GOT3 (cell line): ENCODE data around the gene EDN2.

Experiments
- DNase-seq: peaks from one replicate; lab custom pipeline; 2025; ENCODE audit warnings: mixed read lengths; lab: John Stamatoyannopoulos, UW

The EDN2 gene

DNA sequence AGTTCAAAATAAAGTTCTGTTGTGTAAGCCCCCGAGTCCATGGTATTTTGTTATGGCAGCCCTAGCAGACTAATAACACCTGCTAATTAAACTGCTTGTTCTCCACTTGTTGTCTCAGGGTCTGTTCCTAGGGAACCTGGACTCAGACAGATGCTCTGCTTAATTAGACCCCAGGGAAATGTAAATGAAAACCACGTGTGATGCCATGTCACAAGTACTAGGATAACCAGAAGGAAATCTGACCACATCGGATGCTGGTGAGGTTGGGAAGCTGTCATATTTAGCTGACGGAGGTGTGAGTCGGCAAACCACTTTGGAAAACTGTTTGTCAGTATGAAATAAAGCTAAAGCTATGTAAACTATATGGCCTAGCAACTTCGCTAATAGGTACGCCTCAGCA, 19.6 kb downstream of the EDN2 start:
- no peak for DNase-seq

DNA sequence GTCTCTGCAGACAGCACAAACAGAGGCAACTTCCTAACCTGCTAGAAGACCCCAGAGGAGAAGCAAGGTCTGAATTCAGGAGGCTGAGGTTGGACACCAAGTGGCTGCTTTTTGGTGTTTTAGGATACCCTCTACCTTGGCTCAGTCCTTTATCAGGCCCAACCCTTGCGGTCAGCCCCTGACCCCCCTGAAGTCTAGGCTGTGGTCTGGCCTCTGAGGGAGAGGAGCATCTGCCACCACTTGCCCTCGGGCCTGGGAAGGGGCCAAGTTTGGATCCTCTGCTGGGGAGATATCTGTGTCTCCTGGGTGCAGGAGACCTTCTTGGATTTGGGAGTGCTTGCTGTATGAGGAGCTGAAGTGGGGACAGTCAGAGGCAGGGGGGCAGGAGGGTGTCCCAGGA, 21.0 kb downstream of the EDN2 start:
- no peak for DNase-seq

DNA sequence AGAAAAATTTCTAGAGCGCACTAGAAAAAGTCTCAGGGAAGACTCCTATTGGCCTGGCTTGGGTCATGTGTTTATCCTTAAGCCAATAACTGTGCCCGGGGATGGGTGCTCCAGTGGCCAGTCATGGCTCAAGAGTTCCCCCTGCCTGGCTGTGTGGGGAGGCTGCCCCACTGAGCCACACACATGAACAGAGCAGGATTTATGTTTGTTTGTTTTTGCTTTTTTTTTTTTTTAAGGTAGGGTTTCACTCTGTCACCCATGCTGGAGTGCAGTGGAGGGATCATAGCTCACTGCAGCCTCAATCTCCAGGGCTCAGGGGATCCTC, 21.8 kb downstream of the EDN2 start:
- DNase-seq: no peak

DNA sequence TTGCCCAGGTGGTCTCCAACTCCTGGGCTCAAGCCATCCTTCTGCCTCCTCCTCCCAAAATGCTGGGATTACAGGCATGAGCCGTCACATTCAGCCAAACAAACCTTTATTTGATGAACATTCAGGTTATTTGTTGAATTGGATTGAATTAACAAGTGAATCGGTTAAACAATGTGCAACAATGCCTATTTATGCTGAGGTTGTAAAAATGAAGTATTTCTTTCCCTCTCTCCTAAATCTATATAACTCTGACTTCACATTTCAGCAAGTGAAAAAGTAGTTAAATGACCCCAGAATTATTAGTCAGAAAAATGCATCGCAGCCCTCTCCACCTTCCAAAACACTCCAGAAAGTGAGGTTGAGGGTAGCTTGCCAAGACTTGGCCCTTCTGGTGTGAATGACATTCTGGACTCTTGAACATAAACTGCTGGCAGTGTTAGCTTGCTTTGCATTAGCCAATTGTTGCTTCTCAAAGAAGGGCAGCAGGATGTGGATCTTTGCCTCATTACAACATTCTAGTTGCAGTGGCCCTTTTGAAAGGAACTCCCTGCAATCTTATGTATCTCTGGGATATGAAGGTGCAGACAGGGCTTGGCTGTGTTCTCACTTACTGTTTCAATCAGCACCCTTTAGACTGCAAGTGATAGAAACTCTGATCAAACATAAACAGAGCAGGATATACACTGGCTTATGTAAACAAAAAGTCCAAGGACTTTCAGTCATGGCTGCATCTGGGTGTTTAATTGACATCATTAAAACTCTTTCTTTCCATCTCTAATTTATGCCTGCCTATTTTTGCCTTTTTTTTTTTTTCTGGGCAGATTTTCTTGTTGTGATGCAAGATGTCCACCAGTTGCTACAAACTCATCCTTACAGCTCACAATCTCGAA, 22.4 kb downstream of the EDN2 start:
- no peak for DNase-seq

DNA sequence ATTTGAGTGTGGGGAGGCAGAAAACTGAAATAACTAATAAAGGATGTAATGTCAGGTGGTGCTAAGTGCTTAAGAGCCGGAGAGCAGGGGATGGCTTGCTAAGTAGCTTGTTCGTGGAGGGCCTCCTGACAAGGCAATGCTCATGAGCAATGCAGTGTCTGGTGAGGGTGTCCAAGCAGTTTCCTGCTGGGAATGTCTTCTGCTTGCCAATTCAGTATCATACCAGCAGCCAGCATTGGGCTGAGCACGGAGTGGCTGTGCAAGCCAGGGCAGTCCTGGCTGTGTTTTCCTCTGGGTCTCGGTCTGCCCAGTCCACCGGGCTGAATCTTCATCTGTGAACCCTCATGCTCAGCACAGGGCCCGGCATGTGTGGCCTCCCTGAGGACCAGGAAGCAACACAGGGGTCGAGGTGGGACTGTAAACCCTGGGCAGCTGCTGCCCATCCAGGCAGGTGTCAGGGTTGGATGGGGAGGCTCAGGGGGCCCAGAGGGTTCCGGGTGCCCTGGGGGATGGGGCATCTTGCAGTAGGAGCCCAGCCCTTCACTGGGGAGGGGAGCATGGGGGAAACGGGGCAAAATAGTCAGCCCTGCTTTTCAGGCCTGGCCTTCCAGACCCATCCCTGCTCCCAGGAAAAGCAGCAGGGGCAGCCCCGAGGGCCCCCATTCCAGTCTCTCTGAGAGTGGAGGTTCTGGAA, 27.5 kb downstream of the EDN2 start:
- no peak for DNase-seq

DNA sequence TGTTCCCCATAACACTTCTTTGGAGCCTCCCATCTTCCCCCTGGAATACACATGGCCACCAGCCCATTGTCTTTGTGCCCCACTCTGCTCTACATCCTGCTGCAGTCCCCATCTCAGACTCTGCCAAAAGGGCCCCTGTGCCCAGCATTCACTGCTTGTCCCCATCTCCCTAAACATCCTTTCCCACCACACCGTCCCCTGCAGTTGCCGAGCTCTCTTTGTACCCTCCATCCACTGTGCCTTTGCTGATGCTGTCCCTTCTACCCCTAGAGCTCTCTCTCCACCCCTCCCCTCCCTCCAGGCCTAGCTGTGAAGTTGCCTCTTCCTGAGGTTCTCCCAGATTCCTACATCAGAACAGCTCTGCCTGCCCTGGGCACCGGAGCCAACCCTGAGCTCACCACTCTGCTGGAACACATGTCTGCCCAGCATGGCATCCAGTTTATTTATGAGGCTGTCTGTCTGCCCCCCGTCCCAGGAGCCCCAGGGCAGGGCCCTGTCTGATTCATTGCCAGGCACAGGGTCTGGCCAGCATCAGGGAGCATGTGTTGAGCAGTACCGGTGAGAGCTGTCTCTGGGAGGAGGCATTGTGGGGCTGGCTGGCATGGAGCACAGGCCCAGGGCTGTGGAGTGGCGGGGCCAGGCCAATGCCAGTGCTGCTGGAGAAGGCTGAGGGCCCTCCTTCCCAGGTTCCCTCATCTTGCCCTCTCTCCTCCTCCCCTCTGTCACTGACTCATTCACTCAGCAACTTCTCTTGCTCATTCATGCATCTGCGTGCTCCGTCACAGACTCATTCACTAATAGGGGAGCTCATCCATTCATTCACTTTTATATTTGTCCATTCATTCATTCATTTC, 28.8 kb downstream of the EDN2 start:
- DNase-seq: peak; percentile 18

DNA sequence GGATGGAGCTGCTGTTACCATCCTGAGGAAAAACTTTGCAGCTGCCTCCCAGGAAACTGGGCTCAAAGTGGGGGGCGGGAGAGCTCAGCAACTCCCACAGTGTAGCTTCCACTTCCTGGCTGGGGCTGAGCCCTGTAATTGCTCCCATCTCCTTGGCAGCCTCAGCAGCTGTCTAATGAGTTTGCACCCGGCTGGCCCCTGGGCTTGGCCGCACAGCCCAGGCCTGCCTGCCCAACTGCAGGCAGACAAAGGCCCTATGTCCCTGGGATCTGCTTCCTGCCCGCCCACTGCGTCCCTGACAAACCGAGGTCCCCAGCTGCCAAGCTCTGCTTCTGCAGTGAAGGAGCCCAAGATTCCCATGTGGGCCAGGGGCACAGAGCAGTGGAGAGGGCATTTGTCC, 30.1 kb downstream of the EDN2 start:
- DNase-seq: no peak

DNA sequence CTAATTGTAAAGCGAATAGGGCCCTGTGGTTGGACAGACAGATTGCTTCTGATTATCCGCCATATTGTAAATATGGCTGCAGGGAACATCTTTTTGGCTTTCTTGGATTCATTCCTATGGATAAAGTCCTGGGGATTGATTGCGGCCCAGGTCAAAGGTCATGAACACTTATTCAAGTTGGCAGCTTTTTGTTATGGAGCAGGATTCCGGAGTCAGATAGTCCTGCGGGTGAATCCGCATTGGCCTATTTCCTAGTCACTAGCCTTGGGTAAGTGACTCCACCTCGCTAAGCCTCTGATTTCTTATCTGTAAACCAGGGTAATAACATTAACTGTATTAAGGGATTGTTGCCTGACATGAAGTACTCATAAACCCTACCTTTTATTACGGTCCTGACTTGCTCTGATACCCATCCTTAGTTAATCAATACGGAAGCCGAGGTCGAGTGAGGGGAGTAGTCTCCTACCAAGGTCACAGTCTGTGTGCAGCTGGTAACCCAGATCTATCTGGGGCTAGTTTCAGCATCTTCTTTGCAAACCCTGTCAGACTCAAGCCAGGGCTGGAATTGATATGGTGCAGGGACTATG, 31.7 kb downstream of the EDN2 start:
- no peak for DNase-seq

DNA sequence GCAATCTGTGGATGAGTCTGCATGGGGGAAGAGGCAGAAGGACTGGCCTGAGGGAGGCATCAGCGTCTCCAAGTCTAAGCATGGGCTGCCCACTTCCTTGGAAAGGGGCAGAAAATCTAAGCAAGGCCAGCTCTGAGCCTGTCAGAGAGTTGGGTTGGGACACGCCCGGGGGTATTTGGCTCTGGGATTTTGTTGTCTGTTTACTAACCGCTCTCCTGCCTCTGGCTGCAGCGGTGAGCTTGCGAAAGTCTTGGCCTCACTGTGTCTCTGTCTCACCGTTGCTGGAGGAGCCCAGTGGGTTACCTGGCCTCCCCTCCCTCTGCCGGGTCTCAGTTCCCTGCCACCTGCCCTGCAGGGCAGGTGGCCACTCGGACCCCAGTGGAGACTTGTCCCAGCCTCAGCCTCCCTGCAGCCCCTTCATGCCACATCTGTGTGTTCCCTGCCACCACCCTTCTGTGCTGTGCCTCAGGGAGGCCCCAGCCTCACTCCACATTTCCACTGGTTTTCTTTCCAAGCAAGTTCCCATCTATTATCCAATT, 33.7 kb downstream of the EDN2 start:
- no peak for DNase-seq

DNA sequence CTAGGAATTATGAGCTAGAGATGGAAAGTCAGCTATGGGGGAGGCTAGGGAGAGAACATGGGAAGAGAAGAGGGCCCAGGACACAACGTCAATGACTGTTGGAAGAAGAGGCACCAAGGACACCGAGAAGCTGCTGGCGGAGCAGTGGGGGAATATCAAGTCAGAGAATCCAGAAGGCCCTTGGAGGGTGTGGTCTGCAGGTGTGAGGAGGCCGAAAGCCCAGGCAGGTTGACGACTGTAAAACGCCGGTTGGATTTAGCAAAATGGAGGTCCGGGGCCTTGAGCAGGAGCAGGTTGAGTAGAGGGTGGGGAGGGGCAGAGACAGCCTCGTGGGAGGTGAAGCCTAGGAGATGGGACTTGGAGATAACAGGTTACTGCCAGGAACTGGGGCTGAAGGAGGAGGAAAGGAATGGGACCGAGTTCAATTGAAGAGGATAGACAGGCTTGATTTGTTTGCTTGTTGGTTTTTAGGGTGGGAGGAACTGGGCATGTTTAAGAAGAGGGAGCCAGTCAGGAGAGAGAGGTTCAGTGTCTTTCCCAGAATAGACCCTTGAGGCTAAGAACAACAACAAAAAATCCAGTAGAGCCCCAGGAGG, 35.1 kb downstream of the EDN2 start:
- DNase-seq: no peak

DNA sequence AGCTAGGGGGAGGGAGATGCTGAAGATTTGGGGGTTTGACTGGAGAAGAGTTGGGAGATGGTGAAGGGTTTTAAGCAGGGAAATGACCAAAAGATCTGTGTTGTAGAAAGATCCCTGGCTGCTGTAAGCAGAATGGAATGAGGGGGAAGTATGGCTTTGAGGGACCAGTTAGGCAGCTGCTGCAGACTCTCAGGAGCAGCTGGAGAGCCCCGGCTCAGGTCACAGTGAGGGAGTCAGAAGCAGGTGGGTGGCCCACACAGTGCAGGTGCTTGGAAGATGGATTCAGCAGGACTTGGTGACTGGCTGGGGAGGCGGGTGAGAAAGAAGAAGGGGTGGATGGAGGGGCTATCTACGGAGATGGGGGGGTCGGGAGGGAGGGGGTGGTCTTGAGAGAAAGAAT, 35.7 kb downstream of the EDN2 start:
- no peak for DNase-seq

DNA sequence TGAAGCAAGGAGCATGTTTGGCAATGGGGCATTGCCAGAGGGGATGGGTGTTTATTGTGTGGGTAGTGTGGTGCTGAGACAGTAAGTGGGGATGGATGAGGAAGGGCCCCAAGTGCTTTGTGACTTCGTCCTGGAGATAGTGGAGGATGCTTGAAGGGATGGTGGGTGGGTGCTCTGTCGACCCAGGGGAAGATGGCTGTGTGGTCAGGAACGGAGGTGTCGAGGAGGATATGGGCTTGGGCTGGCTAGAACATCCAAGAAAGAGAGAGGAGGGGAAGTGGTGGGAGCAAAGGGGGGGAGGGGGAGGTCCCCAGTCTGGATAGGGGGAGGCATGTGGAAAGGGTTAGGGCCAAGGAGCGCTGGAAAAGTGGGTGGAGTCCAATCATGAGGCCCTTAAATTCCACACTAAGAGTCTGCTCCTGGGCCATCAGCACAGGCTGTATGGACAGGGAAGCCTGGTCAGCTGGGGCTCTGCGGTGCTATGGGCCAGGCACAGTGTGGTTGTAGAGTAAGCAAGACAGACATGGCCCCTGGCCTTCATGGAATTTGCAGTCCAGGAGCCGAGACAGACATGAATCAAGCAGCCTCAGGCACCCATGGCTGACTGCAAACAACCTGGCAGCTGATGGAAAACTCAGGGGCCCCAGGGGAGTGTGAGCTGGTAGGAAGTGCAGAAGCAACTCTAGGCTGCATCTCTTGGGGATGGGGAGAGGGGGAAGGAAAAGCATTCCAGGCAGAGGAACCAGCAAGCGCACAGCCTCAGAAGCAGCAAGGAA, 36.3 kb downstream of the EDN2 start:
- DNase-seq: no peak

DNA sequence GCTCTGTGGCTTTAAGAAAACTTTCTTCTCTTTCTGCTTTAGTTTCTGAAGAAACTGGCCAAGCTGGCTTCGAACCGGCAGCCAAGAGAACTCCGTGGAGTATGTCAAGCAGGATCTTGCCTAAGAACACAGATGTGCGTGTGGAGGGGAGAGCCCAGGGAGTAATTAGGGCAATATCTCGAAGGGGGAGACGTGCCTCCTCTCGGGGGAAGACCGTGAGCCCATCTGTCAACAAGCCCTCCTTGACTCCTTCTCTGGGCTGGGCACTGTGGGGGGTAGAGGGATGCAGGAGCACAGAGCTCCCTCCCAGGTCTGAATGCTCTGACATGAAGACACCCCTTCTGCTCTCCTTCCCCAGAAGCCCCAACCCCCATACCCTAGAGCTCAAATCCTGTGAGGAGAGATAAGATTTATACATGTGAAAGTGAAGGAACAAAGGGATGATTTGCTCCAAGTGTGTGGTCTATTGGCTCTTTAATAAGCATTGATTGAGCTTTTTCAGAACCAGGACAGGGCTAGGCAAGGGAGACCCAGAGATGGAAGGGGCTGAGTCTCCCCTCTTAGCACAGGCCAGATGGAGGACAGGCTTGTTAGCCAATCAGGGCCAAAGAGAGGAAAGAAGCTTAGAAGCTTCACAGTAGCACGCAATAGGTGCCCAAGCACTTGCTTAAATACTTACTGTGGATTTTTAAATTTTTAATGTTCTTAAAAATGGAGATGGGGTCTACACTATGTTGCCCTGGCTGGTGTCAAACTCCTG, 37.5 kb downstream of the EDN2 start:
- DNase-seq: no peak

DNA sequence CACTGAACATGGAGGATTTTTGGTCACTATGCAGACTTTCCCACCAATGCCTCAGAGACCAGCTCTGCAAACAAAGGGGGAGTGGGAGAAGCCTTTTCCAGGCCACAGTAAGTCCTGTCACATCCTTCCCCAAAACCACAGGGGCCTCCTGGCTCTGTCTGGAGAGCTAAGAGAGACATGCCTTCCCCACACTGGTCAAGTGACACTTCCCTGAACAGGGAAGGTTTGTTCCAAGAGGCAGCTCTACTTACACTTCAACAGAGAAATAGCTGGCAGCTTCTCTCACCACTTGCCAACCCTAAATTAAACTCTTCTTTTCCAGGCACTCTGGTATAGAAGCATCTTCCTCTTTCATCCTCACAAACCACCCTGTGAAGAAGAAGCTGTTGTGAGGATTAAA, 39.7 kb downstream of the EDN2 start:
- DNase-seq: no peak

DNA sequence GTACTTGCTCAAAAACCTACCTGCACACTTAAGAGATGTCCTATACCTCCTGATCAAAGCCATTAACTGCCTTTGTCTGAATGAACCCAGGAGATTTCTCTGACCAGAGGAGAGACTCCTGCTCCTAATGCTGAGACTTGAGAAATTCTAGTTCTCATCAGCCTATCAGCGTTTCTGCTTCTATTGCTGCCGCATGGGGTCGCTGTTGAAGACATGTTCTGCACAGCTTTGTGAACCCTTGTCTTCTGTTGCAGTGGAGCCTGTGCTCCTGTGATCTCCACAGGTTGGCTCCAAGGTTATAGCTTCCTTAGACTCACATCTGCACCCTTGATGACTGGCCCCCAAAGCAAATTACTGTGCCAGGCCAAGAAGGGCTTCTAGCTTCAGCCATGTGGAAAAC, 40.2 kb downstream of the EDN2 start:
- DNase-seq: no peak

DNA sequence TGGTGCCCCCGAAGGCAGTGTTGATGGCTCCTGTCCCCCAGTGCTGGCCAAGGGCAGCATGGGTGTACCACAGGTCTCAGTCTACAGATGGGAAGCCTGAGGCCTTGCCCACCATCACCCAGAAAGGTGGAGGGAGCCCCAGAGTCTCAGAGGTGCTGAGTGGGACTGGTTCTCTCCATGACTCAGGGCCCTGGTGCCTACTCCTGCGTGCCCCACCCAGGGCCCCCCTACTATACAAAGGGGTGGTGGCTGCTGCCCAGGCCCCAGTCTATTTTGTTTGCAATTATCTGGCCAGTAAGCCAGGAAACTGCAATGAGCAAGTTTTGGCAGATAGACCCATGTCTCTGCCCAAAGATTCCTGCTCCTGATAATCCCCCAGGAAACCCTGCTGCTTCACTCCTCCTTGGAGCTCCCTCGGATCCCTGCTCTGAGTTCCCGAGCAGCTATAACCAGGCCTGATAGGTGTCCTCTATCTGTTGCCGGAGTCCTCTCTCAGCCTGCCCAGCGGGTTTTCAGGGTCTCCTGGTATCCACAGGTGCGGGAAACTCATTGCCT, 41.7 kb downstream of the EDN2 start:
- DNase-seq: no peak

DNA sequence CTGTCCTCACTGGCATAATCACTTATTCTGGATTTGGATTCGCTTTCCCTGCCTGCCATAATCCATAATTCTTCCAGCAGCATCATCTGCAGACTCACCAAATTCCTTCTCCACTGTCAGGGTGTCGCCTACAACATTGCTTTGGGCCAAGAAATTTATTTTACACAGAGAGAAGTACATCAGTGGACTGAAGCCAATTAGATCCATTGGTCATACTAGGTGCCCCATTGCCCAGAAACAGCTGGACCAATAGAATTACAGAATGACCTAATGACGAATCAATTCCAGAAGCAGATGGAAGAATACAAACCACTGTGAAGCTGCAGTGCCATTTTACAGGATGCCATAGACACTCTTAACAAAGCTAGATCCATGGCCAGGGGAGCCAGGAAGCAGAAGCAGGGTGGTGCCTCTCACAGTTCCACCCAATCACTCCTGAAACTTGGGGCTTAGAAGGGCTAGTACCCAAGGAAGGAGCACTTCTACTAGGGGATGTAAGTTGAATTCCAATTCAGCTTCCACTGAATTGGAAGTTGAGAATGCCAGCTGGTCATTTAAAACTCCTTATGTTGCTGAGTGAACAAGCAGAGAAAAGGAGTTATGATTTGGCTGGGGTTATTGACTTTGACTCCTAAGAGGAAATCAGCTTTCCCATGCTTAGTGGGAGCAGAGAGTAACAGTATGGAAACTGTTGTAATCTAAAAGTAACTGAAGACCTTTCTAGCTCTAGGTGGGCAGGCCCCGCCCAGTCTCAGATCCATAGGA, 44.0 kb downstream of the EDN2 start:
- no peak for DNase-seq

DNA sequence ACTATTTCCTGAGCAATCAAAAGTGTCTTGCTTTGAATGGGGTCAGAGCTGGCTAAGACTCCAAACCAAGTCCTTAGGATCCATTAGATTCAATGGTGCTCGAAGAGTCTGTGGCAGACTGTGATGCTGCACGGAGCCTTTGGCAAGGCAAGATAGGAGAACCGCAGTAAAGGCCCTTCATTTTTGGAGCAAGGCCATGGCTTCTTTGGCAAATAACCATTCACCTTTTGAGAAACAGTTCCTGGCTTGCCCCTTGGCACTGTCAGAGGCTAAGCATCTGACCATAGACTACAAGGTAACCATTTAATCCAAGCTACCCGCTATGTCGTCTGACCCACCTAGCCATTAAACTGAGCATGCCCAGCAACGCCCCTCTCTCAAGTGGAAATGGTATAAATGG, 45.2 kb downstream of the EDN2 start:
- DNase-seq: no peak

DNA sequence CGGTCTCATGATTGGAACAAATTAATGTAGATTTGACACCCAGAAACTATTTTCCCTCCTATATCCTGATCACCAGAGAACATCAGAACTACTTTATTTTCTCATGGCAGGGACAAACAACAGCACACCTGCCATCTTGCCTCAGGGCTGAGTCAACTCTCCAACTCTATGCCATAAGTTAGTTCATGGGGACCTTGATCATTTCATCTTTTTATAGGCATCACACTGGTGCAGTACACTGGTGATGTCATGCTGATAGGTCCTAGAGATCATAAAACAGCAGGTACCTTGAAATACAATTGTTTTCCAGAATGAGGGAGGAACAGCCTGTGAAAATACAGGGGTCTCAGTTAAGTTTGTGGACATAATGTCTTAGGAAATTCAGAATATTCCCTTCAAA, 45.8 kb downstream of the EDN2 start:
- no peak for DNase-seq
